ENCODE measurements around the gene EIF4E2. TPM values are rescaled to one million over a fixed set of nuclear protein-coding genes. Genes with fewer than 3 reads are reported as not detected.

Gene EIF4E2
- polyA plus RNA-seq, 1 experiment: 23.1 TPM

GRCh38 chr2:232593982-232594381 lies 43.5 kb downstream of the EIF4E2 start:
- Histone ChIP-seq H3K4me3 (ENCODE audit: low read depth, low read length) (no peak overlapping the region), H3K36me3 (ENCODE audit: control insufficient read depth, insufficient read depth, low read length) (no peaks in the 10 kb centered on the region), H3K27me3 (ENCODE audit: control insufficient read depth, insufficient read depth, low read length) (no peaks in the 10 kb centered on the region)
- ChIA-PET CTCF (interaction anchor here (1.4 to 3.9 kb wide), 2 partner anchors 9 to 11 kb away, joined by 3 to 18 read pairs; no protein-coding TSS in a partner anchor), POLR2A (no interaction called here)
- DNase-seq (ENCODE audit: low read depth): no peak
- no peak for TF ChIP-seq CTCF (IDR thresholded peaks at IDR 0.05; ENCODE audit: insufficient read depth, low read depth, low read length)

- Histone ChIP-seq H3K27me3 (ENCODE audit: control insufficient read depth, insufficient read depth, low read length) (no peaks in the 10 kb centered on the region), H3K4me3 (ENCODE audit: low read depth, low read length) (no peak overlapping the region), H3K36me3 (ENCODE audit: control insufficient read depth, insufficient read depth, low read length) (no peaks in the 10 kb centered on the region)
- ChIA-PET CTCF (interaction anchor here (0.7 to 2.2 kb wide), 3 partner anchors 8 to 655 kb away, joined by 3 to 6 read pairs (median 3); partner anchors contain the start of gene EFHD1), POLR2A (no interaction called here)
- DNase-seq (ENCODE audit: low read depth): no peak
- no peak for TF ChIP-seq CTCF (IDR thresholded peaks at IDR 0.05; ENCODE audit: insufficient read depth, low read depth, low read length)
Measured at GRCh38 chr2:232597362-232598079, 47.0 kb downstream of the EIF4E2 start.

GRCh38 chr2:232598293-232598692 lies 47.8 kb downstream of the EIF4E2 start:
- no peak for DNase-seq (ENCODE audit: low read depth)
- no peaks in the 10 kb centered on the region for H3K36me3 ChIP-seq (ENCODE audit: control insufficient read depth, insufficient read depth, low read length)
- ChIA-PET CTCF (interaction anchor here (1.4 to 1.6 kb wide), 2 partner anchors 13 to 35 kb away, joined by 3 to 4 read pairs; partner anchors contain the start of gene EFHD1), POLR2A (no interaction called here)
- no peaks in the 10 kb centered on the region for H3K27me3 ChIP-seq (ENCODE audit: control insufficient read depth, insufficient read depth, low read length)
- no peak overlapping the region for H3K4me3 ChIP-seq (ENCODE audit: low read depth, low read length)
- no peak for TF ChIP-seq CTCF (IDR thresholded peaks at IDR 0.05; ENCODE audit: insufficient read depth, low read depth, low read length)

- H3K27me3 ChIP-seq (ENCODE audit: control insufficient read depth, insufficient read depth, low read length): peaks cover 3% of the 10 kb centered on the region; the same call in 1 of the 2 replicates
- H3K4me3 ChIP-seq (ENCODE audit: low read depth, low read length): no peak overlapping the region
- ChIA-PET POLR2A (no interaction called here), CTCF (interaction anchor here (0.8 to 2.5 kb wide), 3 partner anchors 11 to 242 kb away, joined by 3 to 12 read pairs (median 3); no protein-coding TSS in a partner anchor)
- no peak for TF ChIP-seq CTCF (IDR thresholded peaks at IDR 0.05; ENCODE audit: insufficient read depth, low read depth, low read length)
- no peak for DNase-seq (ENCODE audit: low read depth)
- no peaks in the 10 kb centered on the region for H3K36me3 ChIP-seq (ENCODE audit: control insufficient read depth, insufficient read depth, low read length)
Measured at GRCh38 chr2:232600053-232600773, 49.7 kb downstream of the EIF4E2 start.

GRCh38 chr2:232603283-232603682 lies 52.8 kb downstream of the EIF4E2 start:
- no peak for DNase-seq (ENCODE audit: low read depth)
- no peak for TF ChIP-seq CTCF (IDR thresholded peaks at IDR 0.05; ENCODE audit: insufficient read depth, low read depth, low read length)
- ChIA-PET POLR2A (no interaction called here), CTCF (interaction anchor here (1.6 kb wide), 2 partner anchors 10 to 66 kb away, joined by 3 to 5 read pairs; no protein-coding TSS in a partner anchor)
- peaks cover 3% of the 10 kb centered on the region; the same call in 1 of the 2 replicates for H3K27me3 ChIP-seq (ENCODE audit: control insufficient read depth, insufficient read depth, low read length)
- H3K4me3 ChIP-seq (ENCODE audit: low read depth, low read length): no peak overlapping the region
- H3K36me3 ChIP-seq (ENCODE audit: control insufficient read depth, insufficient read depth, low read length): no peaks in the 10 kb centered on the region

Data from BJ (cell line).